Measurements from ENCODE around the gene ACBD7.

ACBD7 gene

DNA sequence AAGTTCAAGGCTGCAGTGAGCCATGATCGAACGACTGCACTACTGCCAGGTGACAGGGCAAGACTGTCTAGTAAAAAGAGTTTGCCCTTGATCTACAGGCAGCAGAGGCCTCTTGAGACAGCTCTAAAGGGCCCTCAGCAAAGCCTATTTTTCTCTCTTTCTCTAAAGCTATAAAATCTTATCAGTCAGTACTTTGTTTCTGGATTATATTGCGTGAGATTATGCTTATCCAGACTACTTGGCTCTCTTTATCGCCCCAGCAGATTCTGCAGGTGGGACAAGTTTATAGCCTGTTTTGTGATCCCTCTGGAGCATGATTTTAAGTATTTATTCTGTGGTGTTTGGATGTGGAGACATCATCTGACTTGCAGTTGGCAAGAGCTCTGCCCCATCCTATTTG lies 11.3 kb upstream of the ACBD7 start (continued):
- TF ChIP-seq, protein P1, sequence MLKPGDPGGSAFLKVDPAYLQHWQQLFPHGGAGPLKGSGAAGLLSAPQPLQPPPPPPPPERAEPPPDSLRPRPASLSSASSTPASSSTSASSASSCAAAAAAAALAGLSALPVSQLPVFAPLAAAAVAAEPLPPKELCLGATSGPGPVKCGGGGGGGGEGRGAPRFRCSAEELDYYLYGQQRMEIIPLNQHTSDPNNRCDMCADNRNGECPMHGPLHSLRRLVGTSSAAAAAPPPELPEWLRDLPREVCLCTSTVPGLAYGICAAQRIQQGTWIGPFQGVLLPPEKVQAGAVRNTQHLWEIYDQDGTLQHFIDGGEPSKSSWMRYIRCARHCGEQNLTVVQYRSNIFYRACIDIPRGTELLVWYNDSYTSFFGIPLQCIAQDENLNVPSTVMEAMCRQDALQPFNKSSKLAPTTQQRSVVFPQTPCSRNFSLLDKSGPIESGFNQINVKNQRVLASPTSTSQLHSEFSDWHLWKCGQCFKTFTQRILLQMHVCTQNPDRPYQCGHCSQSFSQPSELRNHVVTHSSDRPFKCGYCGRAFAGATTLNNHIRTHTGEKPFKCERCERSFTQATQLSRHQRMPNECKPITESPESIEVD (tag by site-specific recombination; IDR thresholded peaks at IDR 0.05) = peak; percentile 94
- no peak for TF ChIP-seq ZNF184 (tag by site-specific recombination; IDR thresholded peaks at IDR 0.05)
- TF ChIP-seq BCL11B (tag by site-specific recombination; IDR thresholded peaks at IDR 0.05; ENCODE audit: low read depth) = 0 out of 2 replicates have a peak, but pooled peaks have one; percentile 29
- peak; percentile 63; the same call in 1 of the 2 replicates for TF ChIP-seq SCRT1 (tag by site-specific recombination; IDR thresholded peaks at IDR 0.05; ENCODE audit: borderline replicate concordance)
- peak; percentile 87 for TF ChIP-seq FEZF1 (tag by site-specific recombination; IDR thresholded peaks at IDR 0.05)
- TF ChIP-seq PRDM1 (tag by site-specific recombination; IDR thresholded peaks at IDR 0.05) = no peak
- TF ChIP-seq ZNF658 (tag by site-specific recombination; IDR thresholded peaks at IDR 0.05) = no peak
- TF ChIP-seq, protein P2, sequence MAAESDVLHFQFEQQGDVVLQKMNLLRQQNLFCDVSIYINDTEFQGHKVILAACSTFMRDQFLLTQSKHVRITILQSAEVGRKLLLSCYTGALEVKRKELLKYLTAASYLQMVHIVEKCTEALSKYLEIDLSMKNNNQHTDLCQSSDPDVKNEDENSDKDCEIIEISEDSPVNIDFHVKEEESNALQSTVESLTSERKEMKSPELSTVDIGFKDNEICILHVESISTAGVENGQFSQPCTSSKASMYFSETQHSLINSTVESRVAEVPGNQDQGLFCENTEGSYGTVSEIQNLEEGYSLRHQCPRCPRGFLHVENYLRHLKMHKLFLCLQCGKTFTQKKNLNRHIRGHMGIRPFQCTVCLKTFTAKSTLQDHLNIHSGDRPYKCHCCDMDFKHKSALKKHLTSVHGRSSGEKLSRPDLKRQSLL (tag by site-specific recombination; IDR thresholded peaks at IDR 0.05) = peak; percentile 16; the same call in 1 of the 2 replicates
- no peak for TF ChIP-seq ZNF629 (tag by site-specific recombination; IDR thresholded peaks at IDR 0.05)
- TF ChIP-seq KLF16 (tag by site-specific recombination; IDR thresholded peaks at IDR 0.05) = no peak

DNA sequence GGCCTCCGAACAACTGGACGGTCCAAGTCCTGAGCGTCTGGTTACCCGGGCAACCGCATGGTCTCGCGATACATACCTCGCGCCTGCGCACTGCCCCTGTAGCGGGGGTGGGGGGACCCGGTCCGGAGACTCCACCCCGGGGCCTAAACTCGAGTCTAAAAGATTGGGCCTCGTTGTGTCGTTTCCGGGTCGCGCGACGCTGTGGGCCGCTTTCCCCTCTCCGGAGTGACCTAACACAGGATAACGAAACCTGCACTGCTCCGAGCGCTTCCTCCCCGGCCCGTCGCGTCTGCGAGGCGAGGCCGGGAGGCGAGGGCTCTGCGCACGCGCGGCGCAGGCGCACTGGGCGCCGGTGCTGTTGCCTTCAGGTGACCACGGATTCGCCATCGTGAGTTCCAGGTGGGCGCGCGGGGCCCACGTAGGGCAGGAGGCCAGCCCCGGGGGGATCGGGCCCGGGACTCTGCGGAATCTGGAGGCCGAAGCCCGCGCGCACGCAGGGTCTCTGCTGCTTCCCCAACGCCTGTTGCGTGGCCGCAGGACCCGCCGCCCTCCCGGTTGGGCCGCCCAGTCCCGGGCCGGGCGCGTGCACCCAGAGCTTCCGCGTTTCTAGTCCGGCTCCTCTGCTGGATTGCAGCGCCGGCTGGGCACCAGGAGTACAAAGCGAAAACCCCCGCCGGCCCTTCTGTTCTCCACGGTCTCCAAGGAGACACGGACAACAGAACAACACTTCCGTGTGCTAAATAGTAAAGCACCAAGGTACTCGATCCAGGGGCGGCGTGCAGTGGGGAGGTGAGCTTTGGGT lies 8.6 kb upstream of the ACBD7 start, which contains the start of gene RPP38:
RPP38 (plus strand) TSS at position 345 of the 802 bp plus-strand sequence. CDS start 5,960 bp downstream, outside the sequence.
- CTCF ChIA-PET = interaction anchor here (1.0 kb wide), 1 partner anchor 9 kb away, joined by 5 read pairs; no protein-coding TSS in a partner anchor
- Histone ChIP-seq H3K4me1 (ENCODE audit: control insufficient read depth, insufficient read depth, low read length) (peaks cover 8% of the 10 kb centered on the region), H3K9me3 (ENCODE audit: control insufficient read depth, insufficient read depth, low read depth, low read length) (no peaks in the 10 kb centered on the region), H3K4me3 (ENCODE audit: low read depth, low read length) (peak within 1 kb of the TSS; percentile 64), H3K36me3 (ENCODE audit: control insufficient read depth in 2 of 2, insufficient read depth in 1 of 2, low read length in 2 of 2) (peaks cover 7 to 20% of the 10 kb centered on the region in 2 experiments; a peak in 2 of 3 replicates), H3K27ac (ENCODE audit: extremely low read depth, low read depth, low read length) (peak within 1 kb of the TSS; percentile 90)
- POLR2A ChIA-PET = interaction anchor here (0.6 to 1.1 kb wide), 4 partner anchors 9 to 740 kb away, joined by 3 to 4 read pairs (median 4); partner anchors contain the start of genes DCLRE1C and MEIG1
- TF ChIP-seq TCF7L2 (IDR thresholded peaks at IDR 0.05; ENCODE audit: borderline replicate concordance, low read depth, low read length) (no peak), ZNF214 (tag by site-specific recombination; IDR thresholded peaks at IDR 0.05; ENCODE audit: borderline replicate concordance) (no peak), ZNF610 (tag by site-specific recombination; IDR thresholded peaks at IDR 0.05; ENCODE audit: borderline replicate concordance) (0 out of 2 replicates have a peak, but pooled peaks have one; percentile 20), IKZF3 (tag by site-specific recombination; IDR thresholded peaks at IDR 0.05) (no peak), ZNF747 (tag by site-specific recombination; IDR thresholded peaks at IDR 0.05) (no peak), ZNF133 (tag by site-specific recombination; IDR thresholded peaks at IDR 0.05) (no peak), ZNF549 (tag by site-specific recombination; IDR thresholded peaks at IDR 0.05) (no peak), ZBTB1 (tag by site-specific recombination; IDR thresholded peaks at IDR 0.05) (no peak), ZNF585B (tag by site-specific recombination; IDR thresholded peaks at IDR 0.05) (no peak), SCRT2 (tag by site-specific recombination; IDR thresholded peaks at IDR 0.05) (peak; percentile 96), ZNF239 (tag by site-specific recombination; IDR thresholded peaks at IDR 0.05) (no peak), ZNF223 (tag by site-specific recombination; IDR thresholded peaks at IDR 0.05) (no peak), ZNF423 (tag by site-specific recombination; IDR thresholded peaks at IDR 0.05) (no peak), ZNF311 (tag by site-specific recombination; IDR thresholded peaks at IDR 0.05; ENCODE audit: borderline replicate concordance) (no peak)
- TF ChIP-seq, protein P3, sequence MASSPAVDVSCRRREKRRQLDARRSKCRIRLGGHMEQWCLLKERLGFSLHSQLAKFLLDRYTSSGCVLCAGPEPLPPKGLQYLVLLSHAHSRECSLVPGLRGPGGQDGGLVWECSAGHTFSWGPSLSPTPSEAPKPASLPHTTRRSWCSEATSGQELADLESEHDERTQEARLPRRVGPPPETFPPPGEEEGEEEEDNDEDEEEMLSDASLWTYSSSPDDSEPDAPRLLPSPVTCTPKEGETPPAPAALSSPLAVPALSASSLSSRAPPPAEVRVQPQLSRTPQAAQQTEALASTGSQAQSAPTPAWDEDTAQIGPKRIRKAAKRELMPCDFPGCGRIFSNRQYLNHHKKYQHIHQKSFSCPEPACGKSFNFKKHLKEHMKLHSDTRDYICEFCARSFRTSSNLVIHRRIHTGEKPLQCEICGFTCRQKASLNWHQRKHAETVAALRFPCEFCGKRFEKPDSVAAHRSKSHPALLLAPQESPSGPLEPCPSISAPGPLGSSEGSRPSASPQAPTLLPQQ (tag by site-specific recombination; IDR thresholded peaks at IDR 0.05) = peak; percentile 96
- TF ChIP-seq, protein P4, sequence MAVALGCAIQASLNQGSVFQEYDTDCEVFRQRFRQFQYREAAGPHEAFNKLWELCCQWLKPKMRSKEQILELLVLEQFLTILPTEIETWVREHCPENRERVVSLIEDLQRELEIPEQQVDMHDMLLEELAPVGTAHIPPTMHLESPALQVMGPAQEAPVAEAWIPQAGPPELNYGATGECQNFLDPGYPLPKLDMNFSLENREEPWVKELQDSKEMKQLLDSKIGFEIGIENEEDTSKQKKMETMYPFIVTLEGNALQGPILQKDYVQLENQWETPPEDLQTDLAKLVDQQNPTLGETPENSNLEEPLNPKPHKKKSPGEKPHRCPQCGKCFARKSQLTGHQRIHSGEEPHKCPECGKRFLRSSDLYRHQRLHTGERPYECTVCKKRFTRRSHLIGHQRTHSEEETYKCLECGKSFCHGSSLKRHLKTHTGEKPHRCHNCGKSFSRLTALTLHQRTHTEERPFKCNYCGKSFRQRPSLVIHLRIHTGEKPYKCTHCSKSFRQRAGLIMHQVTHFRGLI (tag by site-specific recombination; IDR thresholded peaks at IDR 0.05) = peak; percentile 85
- TF ChIP-seq, protein P5, sequence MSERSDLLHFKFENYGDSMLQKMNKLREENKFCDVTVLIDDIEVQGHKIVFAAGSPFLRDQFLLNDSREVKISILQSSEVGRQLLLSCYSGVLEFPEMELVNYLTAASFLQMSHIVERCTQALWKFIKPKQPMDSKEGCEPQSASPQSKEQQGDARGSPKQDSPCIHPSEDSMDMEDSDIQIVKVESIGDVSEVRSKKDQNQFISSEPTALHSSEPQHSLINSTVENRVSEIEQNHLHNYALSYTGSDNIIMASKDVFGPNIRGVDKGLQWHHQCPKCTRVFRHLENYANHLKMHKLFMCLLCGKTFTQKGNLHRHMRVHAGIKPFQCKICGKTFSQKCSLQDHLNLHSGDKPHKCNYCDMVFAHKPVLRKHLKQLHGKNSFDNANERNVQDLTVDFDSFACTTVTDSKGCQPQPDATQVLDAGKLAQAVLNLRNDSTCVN (tag by site-specific recombination; optimal IDR thresholded peaks at IDR 0.05) = peak; percentile 97
- TF ChIP-seq, protein P6, sequence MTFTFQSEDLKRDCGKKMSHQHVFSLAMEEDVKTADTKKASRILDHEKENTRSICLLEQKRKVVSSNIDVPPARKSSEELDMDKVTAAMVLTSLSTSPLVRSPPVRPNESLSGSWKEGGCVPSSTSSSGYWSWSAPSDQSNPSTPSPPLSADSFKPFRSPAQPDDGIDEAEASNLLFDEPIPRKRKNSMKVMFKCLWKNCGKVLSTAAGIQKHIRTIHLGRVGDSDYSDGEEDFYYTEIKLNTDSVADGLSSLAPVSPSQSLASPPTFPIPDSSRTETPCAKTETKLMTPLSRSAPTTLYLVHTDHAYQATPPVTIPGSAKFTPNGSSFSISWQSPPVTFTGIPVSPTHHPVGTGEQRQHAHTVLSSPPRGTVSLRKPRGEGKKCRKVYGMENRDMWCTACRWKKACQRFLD (tag by site-specific recombination; IDR thresholded peaks at IDR 0.05) = no peak
